GM23338 (cell line): ENCODE measurements around the gene CNBD2. TPM values are rescaled to one million over a fixed set of nuclear protein-coding genes. Genes with fewer than 3 reads are reported as not detected.
"Not testable (repeated sequence)": the region's sequence is repeated elsewhere in the genome, so short reads cannot be mapped to it uniquely, and the experiment has no call there.

Source experiments
- ATAC-seq: fragments of 200-7000 bp; cut with Tn5 transposase; 3 replicates; pipeline ENCODE4 v1.9.1; 2020
- DNase-seq: peaks from one replicate; pipeline ENCODE4 v3.0.0-alpha.2; 2015; ENCODE audit warnings: low spot score
- H2AFZ ChIP-seq: fragments of 200-600 bp; sonication (generic); 2 replicates; pipeline ENCODE4 v1.8.0; 2016; ENCODE audit warnings: antibody characterized with exemption, mild to moderate bottlenecking, moderate library complexity
- H3F3A ChIP-seq: fragments of 200-600 bp; sonication (generic); replicated peaks from 2 replicates; pipeline ENCODE4 v1.8.0; 2017; ENCODE audit warnings: antibody characterized with exemption, mixed run types, low read depth
- H3K27ac ChIP-seq: fragments of 200-600 bp; sonication (generic); 2 replicates; pipeline ENCODE4 v1.6.1; 2016; ENCODE audit warnings: low read depth
- H3K27me3 ChIP-seq: fragments of 200-600 bp; sonication (generic); 2 replicates; pipeline ENCODE4 v1.8.0; 2016; ENCODE audit warnings: mild to moderate bottlenecking, mixed run types, moderate library complexity; ENCODE audit not compliant: insufficient read depth
- H3K36me3 ChIP-seq: fragments of 200-600 bp; sonication (generic); 2 replicates; pipeline ENCODE4 v1.8.0; 2016; ENCODE audit warnings: mild to moderate bottlenecking; ENCODE audit not compliant: insufficient read depth
- H3K4me1 ChIP-seq: fragments of 200-600 bp; sonication (generic); 2 replicates; pipeline ENCODE4 v1.8.0; 2016; ENCODE audit warnings: mild to moderate bottlenecking, moderate library complexity; ENCODE audit not compliant: insufficient read depth
- H3K4me2 ChIP-seq: fragments of 200-600 bp; sonication (generic); 2 replicates; pipeline ENCODE4 v1.7.1; 2017; ENCODE audit warnings: mixed run types
- H3K4me3 ChIP-seq: fragments of 200-600 bp; sonication (generic); 2 replicates; pipeline ENCODE4 v1.6.1; 2016; ENCODE audit warnings: mixed run types
- H3K79me2 ChIP-seq: fragments of 200-600 bp; sonication (generic); replicated peaks from 2 replicates; pipeline ENCODE4 v1.8.0; 2017; ENCODE audit warnings: mild to moderate bottlenecking; ENCODE audit not compliant: insufficient read depth
- H3K9me2 ChIP-seq: fragments of 200-600 bp; sonication (generic); 2 replicates; pipeline ENCODE4 v1.8.0; 2017; ENCODE audit not compliant: insufficient read depth
- H4K20me1 ChIP-seq: fragments of 200-600 bp; sonication (generic); replicated peaks from 2 replicates; pipeline ENCODE4 v1.8.0; 2017; ENCODE audit warnings: mild to moderate bottlenecking; ENCODE audit not compliant: insufficient read depth
- H3K27ac Mint-ChIP-seq: 2 replicates; pipeline ENCODE4 v1.8.0; 2020; ENCODE audit warnings: inconsistent platforms, mild to moderate bottlenecking, moderate library complexity, mixed read lengths
- H3K27me3 Mint-ChIP-seq: 3 replicates; pipeline ENCODE4 v1.8.0; 2022; ENCODE audit warnings: low read depth, mild to moderate bottlenecking, moderate library complexity, mixed read lengths, inconsistent platforms; ENCODE audit not compliant: insufficient read depth, poor library complexity
- H3K36me3 Mint-ChIP-seq: 3 replicates; pipeline ENCODE4 v1.8.0; 2021; ENCODE audit warnings: low read depth, mild to moderate bottlenecking, inconsistent platforms, moderate library complexity, mixed read lengths
- H3K4me1 Mint-ChIP-seq: 3 replicates; pipeline ENCODE4 v1.8.0; 2020; ENCODE audit warnings: mild to moderate bottlenecking, inconsistent platforms, mixed read lengths
- H3K4me3 Mint-ChIP-seq: 3 replicates; pipeline ENCODE4 v1.8.0; 2021; ENCODE audit warnings: moderate library complexity, mild to moderate bottlenecking, inconsistent platforms, mixed read lengths
- H3K9me3 Mint-ChIP-seq: 3 replicates; pipeline ENCODE4 v1.8.0; 2020; ENCODE audit warnings: moderate library complexity, mild to moderate bottlenecking, inconsistent platforms, mixed read lengths
- CREB1 ChIP-seq: fragments of 250-450 bp; sonication (Bioruptor Pico); IDR thresholded peaks from 2 replicates; pipeline ENCODE4 v1.5.0; 2020; ENCODE audit warnings: low read depth, mild to moderate bottlenecking, moderate library complexity
- polyA plus RNA-seq: library from polyadenylated mRNA; unstranded; fragments of >200 nt; fragmentation: Nextera tagmentation; extraction: Ambion mirVana; gene quantifications from 2 replicates; pipeline ENCODE4 v1.2.1, GENCODE V29; 2016
- total RNA-seq: library from RNA; depleted of rRNA; stranded (reverse); fragments of >200 nt; shearing (Covaris generic); gene quantifications from 2 replicates; pipeline ENCODE4 v1.2.3, GENCODE V29; 2014
- TF ChIP-seq, protein P1 (sequence below): fragments of 250-450 bp; sonication (Bioruptor Pico); IDR thresholded peaks from 2 replicates; pipeline ENCODE4 v1.5.0; 2020; ENCODE audit warnings: mild to moderate bottlenecking, moderate library complexity

CNBD2 gene
- total and polyA plus RNA-seq, 2 experiments from 2014 or later = 2.7 TPM; not detected in 1

DNA sequence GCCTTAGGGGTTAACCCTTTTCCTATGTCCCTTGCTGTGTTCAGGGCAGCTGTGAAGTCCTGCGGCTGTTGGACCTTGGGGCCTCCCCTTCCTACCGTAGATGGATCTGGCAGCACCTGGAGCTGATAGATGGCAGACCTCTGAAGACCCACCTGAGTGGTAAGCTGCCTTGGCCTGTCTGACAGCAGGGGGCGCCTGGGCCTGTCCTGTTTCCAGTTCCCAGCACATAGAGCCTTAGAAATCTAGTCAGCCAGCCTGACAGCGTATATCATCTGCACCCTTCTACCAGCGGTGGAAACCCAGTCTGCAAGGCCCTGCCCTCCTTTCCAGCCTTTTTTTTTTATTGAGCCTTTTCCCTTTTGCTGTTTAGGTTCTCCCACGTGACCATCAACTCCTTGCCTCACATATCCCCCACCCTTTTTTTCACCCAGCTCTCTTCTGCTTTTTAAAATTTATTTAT lies 26.6 kb downstream of the CNBD2 start (continued):
- TF ChIP-seq, protein P1, sequence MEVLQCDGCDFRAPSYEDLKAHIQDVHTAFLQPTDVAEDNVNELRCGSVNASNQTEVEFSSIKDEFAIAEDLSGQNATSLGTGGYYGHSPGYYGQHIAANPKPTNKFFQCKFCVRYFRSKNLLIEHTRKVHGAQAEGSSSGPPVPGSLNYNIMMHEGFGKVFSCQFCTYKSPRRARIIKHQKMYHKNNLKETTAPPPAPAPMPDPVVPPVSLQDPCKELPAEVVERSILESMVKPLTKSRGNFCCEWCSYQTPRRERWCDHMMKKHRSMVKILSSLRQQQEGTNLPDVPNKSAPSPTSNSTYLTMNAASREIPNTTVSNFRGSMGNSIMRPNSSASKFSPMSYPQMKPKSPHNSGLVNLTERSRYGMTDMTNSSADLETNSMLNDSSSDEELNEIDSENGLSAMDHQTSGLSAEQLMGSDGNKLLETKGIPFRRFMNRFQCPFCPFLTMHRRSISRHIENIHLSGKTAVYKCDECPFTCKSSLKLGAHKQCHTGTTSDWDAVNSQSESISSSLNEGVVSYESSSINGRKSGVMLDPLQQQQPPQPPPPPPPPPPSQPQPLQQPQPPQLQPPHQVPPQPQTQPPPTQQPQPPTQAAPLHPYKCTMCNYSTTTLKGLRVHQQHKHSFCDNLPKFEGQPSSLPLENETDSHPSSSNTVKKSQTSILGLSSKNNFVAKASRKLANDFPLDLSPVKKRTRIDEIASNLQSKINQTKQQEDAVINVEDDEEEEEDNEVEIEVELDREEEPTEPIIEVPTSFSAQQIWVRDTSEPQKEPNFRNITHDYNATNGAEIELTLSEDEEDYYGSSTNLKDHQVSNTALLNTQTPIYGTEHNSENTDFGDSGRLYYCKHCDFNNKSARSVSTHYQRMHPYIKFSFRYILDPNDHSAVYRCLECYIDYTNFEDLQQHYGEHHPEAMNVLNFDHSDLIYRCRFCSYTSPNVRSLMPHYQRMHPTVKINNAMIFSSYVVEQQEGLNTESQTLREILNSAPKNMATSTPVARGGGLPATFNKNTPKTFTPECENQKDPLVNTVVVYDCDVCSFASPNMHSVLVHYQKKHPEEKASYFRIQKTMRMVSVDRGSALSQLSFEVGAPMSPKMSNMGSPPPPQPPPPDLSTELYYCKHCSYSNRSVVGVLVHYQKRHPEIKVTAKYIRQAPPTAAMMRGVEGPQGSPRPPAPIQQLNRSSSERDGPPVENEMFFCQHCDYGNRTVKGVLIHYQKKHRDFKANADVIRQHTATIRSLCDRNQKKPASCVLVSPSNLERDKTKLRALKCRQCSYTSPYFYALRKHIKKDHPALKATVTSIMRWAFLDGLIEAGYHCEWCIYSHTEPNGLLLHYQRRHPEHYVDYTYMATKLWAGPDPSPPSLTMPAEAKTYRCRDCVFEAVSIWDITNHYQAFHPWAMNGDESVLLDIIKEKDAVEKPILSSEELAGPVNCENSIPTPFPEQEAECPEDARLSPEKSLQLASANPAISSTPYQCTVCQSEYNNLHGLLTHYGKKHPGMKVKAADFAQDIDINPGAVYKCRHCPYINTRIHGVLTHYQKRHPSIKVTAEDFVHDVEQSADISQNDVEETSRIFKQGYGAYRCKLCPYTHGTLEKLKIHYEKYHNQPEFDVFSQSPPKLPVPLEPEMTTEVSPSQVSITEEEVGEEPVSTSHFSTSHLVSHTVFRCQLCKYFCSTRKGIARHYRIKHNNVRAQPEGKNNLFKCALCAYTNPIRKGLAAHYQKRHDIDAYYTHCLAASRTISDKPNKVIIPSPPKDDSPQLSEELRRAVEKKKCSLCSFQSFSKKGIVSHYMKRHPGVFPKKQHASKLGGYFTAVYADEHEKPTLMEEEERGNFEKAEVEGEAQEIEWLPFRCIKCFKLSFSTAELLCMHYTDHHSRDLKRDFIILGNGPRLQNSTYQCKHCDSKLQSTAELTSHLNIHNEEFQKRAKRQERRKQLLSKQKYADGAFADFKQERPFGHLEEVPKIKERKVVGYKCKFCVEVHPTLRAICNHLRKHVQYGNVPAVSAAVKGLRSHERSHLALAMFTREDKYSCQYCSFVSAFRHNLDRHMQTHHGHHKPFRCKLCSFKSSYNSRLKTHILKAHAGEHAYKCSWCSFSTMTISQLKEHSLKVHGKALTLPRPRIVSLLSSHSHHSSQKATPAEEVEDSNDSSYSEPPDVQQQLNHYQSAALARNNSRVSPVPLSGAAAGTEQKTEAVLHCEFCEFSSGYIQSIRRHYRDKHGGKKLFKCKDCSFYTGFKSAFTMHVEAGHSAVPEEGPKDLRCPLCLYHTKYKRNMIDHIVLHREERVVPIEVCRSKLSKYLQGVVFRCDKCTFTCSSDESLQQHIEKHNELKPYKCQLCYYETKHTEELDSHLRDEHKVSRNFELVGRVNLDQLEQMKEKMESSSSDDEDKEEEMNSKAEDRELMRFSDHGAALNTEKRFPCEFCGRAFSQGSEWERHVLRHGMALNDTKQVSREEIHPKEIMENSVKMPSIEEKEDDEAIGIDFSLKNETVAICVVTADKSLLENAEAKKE (CRISPR knock-in tag) = peak; percentile 93
- TF ChIP-seq CREB1 (CRISPR knock-in tag) = peak; percentile 31; the same call in 1 of the 2 replicates

DNA sequence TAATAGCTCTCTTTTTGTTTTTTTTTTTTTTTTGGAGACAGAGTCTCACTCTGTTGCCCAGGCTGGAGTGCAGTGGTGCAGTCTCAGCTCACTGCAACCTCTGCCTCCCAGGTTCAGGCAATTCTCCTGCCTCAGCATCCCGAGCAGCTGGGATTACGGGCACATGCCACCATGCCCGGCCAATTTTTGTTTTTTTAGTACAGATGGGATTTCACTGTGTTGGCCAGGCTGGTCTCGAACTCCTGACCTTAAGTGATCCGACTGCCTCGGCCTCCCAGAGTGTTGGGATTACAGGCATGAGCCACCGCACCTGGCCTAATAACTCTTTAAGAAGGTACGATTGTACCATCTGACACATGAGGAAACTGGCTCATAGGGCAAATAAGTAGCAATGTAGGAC lies 28.1 kb downstream of the CNBD2 start:
- not testable (repeated sequence) for H4K20me1 ChIP-seq, H3K27ac Mint-ChIP-seq, DNase-seq, H2AFZ ChIP-seq, H3K36me3 ChIP-seq, H3K79me2 ChIP-seq, H3K9me3 Mint-ChIP-seq, H3K4me1 Mint-ChIP-seq, H3K4me3 Mint-ChIP-seq, H3F3A ChIP-seq, ATAC-seq, H3K4me1 ChIP-seq, H3K4me2 ChIP-seq, H3K36me3 Mint-ChIP-seq, H3K9me2 ChIP-seq, H3K4me3 ChIP-seq, H3K27me3 Mint-ChIP-seq, H3K27ac ChIP-seq, H3K27me3 ChIP-seq

DNA sequence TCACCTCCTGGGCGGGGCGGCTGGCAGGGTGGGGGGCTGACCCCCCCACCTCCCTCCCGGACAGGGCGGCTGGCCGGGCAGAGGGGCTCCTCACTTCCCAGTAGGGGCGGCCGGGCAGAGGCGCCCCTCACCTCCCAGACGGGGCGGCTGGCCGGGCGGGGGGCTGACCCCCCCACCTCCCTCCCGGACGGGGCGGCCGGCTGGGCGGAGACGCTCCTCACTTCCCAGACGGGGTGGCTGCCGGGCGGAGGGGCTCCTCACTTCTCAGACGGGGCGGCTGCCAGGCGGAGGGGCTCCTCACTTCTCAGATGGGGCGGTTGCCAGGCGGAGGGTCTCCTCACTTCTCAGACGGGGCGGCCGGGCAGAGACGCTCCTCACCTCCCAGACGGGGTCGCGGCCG lies 32.9 kb downstream of the CNBD2 start:
- H2AFZ ChIP-seq, H3F3A ChIP-seq, H3K4me1 Mint-ChIP-seq, H4K20me1 ChIP-seq, H3K36me3 ChIP-seq, H3K27ac ChIP-seq, ATAC-seq, H3K4me3 ChIP-seq, H3K4me3 Mint-ChIP-seq, H3K27ac Mint-ChIP-seq, H3K27me3 ChIP-seq, DNase-seq, H3K27me3 Mint-ChIP-seq, H3K36me3 Mint-ChIP-seq, H3K79me2 ChIP-seq, H3K9me2 ChIP-seq, H3K4me1 ChIP-seq, H3K4me2 ChIP-seq: not testable (repeated sequence)
- H3K9me3 Mint-ChIP-seq = peaks cover 34% of the 10 kb centered on the region
